ENCODE measurements around the gene ITM2C.

ITM2C gene

GRCh38 chr2:230872968-230873660, 8.4 kb downstream of the ITM2C start:
- DNase-seq (ENCODE audit: low read depth, low spot score): no peak

GRCh38 chr2:230873661-230874401, 9.1 kb downstream of the ITM2C start:
- no peak for DNase-seq (ENCODE audit: low read depth, low spot score)

- no peak for DNase-seq (ENCODE audit: low read depth, low spot score)
Observed at GRCh38 chr2:230874456-230874855, 9.7 kb downstream of the ITM2C start.

GRCh38 chr2:230874876-230875275, 10.1 kb downstream of the ITM2C start:
- no peak for DNase-seq (ENCODE audit: low read depth, low spot score)

GRCh38 chr2:230875347-230876315, 10.9 kb downstream of the ITM2C start:
- no peak for DNase-seq (ENCODE audit: low read depth, low spot score)

- no peak for DNase-seq (ENCODE audit: low read depth, low spot score)
Observed at GRCh38 chr2:230877116-230877758, 12.5 kb downstream of the ITM2C start.

GRCh38 chr2:230877759-230878598, 13.2 kb downstream of the ITM2C start:
- DNase-seq (ENCODE audit: low read depth, low spot score): no peak

GRCh38 chr2:230878599-230879188, 14.0 kb downstream of the ITM2C start:
- no peak for DNase-seq (ENCODE audit: low read depth, low spot score)

- no peak for DNase-seq (ENCODE audit: low read depth, low spot score)
Observed at GRCh38 chr2:230879271-230879882, 14.6 kb downstream of the ITM2C start.

GRCh38 chr2:230879891-230880290, 15.1 kb downstream of the ITM2C start:
- no peak for DNase-seq (ENCODE audit: low read depth, low spot score)

- no peak for DNase-seq (ENCODE audit: low read depth, low spot score)
Observed at GRCh38 chr2:230881840-230882239, 17.1 kb downstream of the ITM2C start.

GRCh38 chr2:230885463-230886130, 20.9 kb downstream of the ITM2C start:
- DNase-seq (ENCODE audit: low read depth, low spot score): no peak

- no peak for DNase-seq (ENCODE audit: low read depth, low spot score)
Observed at GRCh38 chr2:230886206-230886605, 21.5 kb downstream of the ITM2C start.

GRCh38 chr2:230886671-230887071, 21.9 kb downstream of the ITM2C start:
- no peak for DNase-seq (ENCODE audit: low read depth, low spot score)

- no peak for DNase-seq (ENCODE audit: low read depth, low spot score)
Observed at GRCh38 chr2:230887342-230887741, 22.6 kb downstream of the ITM2C start.

- no peak for DNase-seq (ENCODE audit: low read depth, low spot score)
Observed at GRCh38 chr2:230888824-230889400, 24.2 kb downstream of the ITM2C start.

- no peak for DNase-seq (ENCODE audit: low read depth, low spot score)
Observed at GRCh38 chr2:230889911-230890601, 25.3 kb downstream of the ITM2C start.

GRCh38 chr2:230890646-230891045, 25.9 kb downstream of the ITM2C start:
- DNase-seq (ENCODE audit: low read depth, low spot score): no peak

All from activated CD4-positive, CD25-positive, alpha-beta regulatory T cell treated with anti-CD3 and anti-CD28 coated beads, Interleukin-2, amount 50 U/mL, for 16 hours (primary cell).